ENCODE data around the gene PPARD.
A peak's percentile ranks its signal among the peaks of the same experiment; 100 is the strongest.

PPARD gene

DNA sequence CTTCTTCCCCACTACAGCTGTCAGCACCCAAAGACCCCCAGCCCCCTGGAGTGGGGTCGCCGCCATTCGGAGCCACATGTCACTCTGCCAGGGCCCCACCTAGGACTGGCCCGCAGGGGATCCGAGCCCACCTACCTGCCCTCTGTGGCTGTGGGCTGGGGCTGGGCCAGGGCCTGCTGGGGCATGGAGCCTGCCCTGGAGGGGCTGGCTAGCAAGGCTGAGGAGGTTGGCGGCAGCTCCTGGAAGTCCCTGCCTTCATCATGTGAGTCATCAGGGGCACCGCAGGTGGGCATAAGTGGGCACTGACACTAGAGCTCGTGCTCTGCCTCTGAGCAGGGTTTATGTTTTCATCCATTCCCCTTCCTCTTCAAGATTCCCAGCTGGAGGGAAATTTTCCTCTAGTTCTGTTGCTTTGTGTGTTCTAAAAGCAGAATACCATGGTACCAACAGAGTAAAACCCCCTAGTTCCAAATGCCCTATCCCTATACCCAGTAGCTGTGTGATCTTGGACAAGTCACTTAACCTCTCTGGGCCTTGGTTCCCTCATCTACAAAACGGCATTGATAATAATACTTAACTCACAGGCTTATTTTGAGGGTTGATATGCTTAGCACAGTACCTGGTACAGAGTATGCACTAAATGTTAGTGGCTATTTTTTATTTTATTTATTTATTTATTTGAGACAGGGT, 101.1 kb downstream of the PPARD start:
- FAIRE-seq: no peak
- DNase-seq (ENCODE audit: insufficient read length, low spot score): no peak
- no peak for TF ChIP-seq POU2F2 (IDR thresholded peaks at IDR 0.05; ENCODE audit: low read depth, low read length)
- no peak for TF ChIP-seq POLR2A (IDR thresholded peaks at IDR 0.05; ENCODE audit: low read depth, low read length)
- no peak for TF ChIP-seq TAF1 (IDR thresholded peaks at IDR 0.05; ENCODE audit: low read depth, low read length)
- no peak for TF ChIP-seq SPI1 (IDR thresholded peaks at IDR 0.05; ENCODE audit: low read depth, low read length)
- no peak for TF ChIP-seq PAX5 (IDR thresholded peaks at IDR 0.05; ENCODE audit: insufficient read depth, low read length, severe bottlenecking)
- TF ChIP-seq POLR2AphosphoS5 (IDR thresholded peaks at IDR 0.05; ENCODE audit: low read depth, low read length): no peak

DNA sequence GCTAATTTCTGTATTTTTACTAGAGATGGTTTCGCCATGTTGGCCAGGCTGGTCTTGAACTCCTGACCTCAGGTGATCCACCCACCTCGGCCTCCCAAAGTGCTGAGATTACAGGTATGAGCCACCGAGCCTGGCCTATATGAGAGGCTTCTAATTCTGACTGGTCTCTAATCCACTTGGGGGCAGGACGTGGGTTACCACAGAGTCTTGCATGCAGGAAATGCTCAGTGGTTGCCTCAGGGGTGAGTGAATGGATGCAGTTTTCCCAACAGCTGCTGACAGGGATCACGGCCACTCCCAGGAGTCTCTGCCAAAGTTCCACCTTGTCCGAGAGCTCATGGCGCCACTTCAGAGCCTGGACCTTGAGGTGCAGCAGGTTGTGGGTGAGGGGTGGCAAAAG, 103.3 kb downstream of the PPARD start:
- no peak for TF ChIP-seq POLR2AphosphoS5 (IDR thresholded peaks at IDR 0.05; ENCODE audit: low read depth, low read length)
- TF ChIP-seq TAF1 (IDR thresholded peaks at IDR 0.05; ENCODE audit: low read depth, low read length): no peak
- no peak for TF ChIP-seq POU2F2 (IDR thresholded peaks at IDR 0.05; ENCODE audit: low read depth, low read length)
- no peak for TF ChIP-seq PAX5 (IDR thresholded peaks at IDR 0.05; ENCODE audit: insufficient read depth, low read length, severe bottlenecking)
- TF ChIP-seq SPI1 (IDR thresholded peaks at IDR 0.05; ENCODE audit: low read depth, low read length): no peak
- no peak for TF ChIP-seq POLR2A (IDR thresholded peaks at IDR 0.05; ENCODE audit: low read depth, low read length)
- no peak for DNase-seq (ENCODE audit: insufficient read length, low spot score)
- FAIRE-seq: no peak

DNA sequence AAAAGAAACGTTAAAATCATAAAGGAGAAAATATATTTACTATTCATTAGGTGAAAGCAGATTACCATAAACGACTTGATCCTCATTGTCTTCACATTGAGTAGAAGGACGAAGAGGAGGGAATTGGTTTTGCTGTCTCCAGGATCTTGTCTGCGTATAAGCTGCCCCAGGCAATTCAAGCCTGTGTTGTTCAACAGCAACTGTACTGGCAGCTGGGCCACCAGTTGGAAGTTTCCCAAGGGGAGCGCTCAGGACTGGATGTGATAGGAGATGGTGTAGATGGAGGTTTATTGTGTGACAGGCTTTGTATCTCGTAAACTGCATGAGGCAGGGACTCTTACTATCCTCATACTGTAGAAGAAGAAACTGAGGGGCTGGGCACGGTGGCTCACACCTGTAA, 105.8 kb downstream of the PPARD start:
- FAIRE-seq: no peak
- no peak for TF ChIP-seq POLR2AphosphoS5 (IDR thresholded peaks at IDR 0.05; ENCODE audit: low read depth, low read length)
- no peak for DNase-seq (ENCODE audit: insufficient read length, low spot score)

- DNase-seq (ENCODE audit: insufficient read length, low spot score): peak; percentile 73
- FAIRE-seq: peak; percentile 40
- TF ChIP-seq POLR2AphosphoS5 (IDR thresholded peaks at IDR 0.05; ENCODE audit: low read depth, low read length) (no peak), TAF1 (IDR thresholded peaks at IDR 0.05; ENCODE audit: low read depth, low read length) (no peak), POU2F2 (IDR thresholded peaks at IDR 0.05; ENCODE audit: low read depth, low read length) (no peak), SPI1 (IDR thresholded peaks at IDR 0.05; ENCODE audit: low read depth, low read length) (no peak), PAX5 (IDR thresholded peaks at IDR 0.05; ENCODE audit: insufficient read depth, low read length, severe bottlenecking) (no peak), POLR2A (IDR thresholded peaks at IDR 0.05; ENCODE audit: low read depth, low read length) (no peak)
Measured at GRCh38 chr6:35449287-35449881, 107.0 kb downstream of the PPARD start.

GRCh38 chr6:35451354-35452182, 109.2 kb downstream of the PPARD start:
- TF ChIP-seq POU2F2 (IDR thresholded peaks at IDR 0.05; ENCODE audit: low read depth, low read length): no peak
- TF ChIP-seq PAX5 (IDR thresholded peaks at IDR 0.05; ENCODE audit: insufficient read depth, low read length, severe bottlenecking): no peak
- TF ChIP-seq POLR2AphosphoS5 (IDR thresholded peaks at IDR 0.05; ENCODE audit: low read depth, low read length): no peak
- TF ChIP-seq POLR2A (IDR thresholded peaks at IDR 0.05; ENCODE audit: low read depth, low read length): no peak
- TF ChIP-seq TAF1 (IDR thresholded peaks at IDR 0.05; ENCODE audit: low read depth, low read length): no peak
- TF ChIP-seq SPI1 (IDR thresholded peaks at IDR 0.05; ENCODE audit: low read depth, low read length): no peak
- FAIRE-seq (no peak), DNase-seq (ENCODE audit: insufficient read length, low spot score) (no peak)

DNA sequence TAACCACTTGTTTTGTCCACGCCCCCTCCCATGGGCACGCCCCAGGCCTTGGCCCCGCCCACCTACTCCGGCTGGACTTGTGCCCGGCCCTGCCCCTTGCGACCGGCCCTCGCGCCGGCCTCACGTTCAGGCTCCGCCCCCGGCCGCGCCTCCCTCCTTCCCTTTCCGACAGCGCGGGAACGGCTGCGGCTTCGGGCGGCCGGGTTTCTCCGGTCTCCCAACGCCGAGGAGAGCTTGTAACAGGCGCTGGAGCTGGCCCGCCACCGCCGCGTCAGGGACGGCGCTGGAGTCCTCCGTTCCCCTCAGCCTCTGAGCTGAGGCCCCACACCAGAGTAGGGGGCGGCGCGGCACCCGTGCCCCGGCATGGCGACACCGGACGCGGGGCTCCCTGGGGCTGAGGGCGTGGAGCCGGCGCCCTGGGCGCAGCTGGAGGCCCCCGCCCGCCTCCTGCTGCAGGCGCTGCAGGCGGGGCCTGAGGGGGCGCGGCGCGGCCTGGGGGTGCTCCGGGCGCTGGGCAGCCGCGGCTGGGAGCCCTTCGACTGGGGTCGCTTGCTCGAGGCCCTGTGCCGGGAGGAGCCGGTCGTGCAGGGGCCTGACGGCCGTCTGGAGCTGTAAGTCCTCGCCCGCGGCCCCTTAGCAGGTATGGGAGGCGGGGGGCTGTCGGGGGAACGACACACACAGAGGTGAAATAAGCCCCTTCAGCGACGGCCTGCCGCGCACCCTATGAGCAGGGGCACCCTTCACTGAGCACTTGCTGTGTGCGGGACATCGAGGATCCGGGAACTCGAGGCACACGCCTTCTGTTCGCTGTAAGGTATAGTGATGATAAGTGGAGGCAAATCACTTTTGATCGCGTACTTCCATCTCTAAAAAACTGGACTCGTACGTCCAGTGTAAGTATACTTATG, 110.1 kb downstream of the PPARD start, which contains the start of gene FANCE:
Gene FANCE (plus strand): TSS at position 156 of the 908 bp plus-strand sequence. CDS start 208 bp downstream, at position 364.
- FAIRE-seq (peak; percentile 96), DNase-seq (ENCODE audit: insufficient read length, low spot score) (peak; percentile 90)
- TF ChIP-seq POLR2AphosphoS5 (IDR thresholded peaks at IDR 0.05; ENCODE audit: low read depth, low read length) (no peak), POLR2A (IDR thresholded peaks at IDR 0.05; ENCODE audit: low read depth, low read length) (no peak), TAF1 (IDR thresholded peaks at IDR 0.05; ENCODE audit: low read depth, low read length) (no peak), PAX5 (IDR thresholded peaks at IDR 0.05; ENCODE audit: insufficient read depth, low read length, severe bottlenecking) (no peak), POU2F2 (IDR thresholded peaks at IDR 0.05; ENCODE audit: low read depth, low read length) (no peak), SPI1 (IDR thresholded peaks at IDR 0.05; ENCODE audit: low read depth, low read length) (no peak)

DNA sequence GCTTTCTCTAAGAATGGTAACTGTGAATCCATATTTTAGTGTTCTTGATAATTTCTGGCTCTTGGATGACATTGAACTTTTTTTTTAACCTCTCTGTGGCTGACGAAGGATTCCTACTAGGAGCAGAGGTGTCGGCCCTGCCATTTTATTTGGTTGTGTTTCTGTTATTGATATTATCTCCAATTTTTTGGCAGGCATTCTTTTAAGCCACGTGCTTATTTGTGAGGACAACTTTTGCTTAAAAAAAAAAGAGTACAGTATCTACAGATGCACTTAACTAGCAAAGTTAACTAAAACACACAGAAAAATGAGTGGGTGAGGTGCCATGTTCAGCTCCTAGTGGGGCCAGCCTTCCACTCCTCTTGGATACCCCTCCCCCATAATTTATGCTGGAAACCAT, 110.9 kb downstream of the PPARD start:
- DNase-seq (ENCODE audit: insufficient read length, low spot score) (no peak), FAIRE-seq (no peak)
- TF ChIP-seq TAF1 (IDR thresholded peaks at IDR 0.05; ENCODE audit: low read depth, low read length) (no peak), SPI1 (IDR thresholded peaks at IDR 0.05; ENCODE audit: low read depth, low read length) (no peak), POU2F2 (IDR thresholded peaks at IDR 0.05; ENCODE audit: low read depth, low read length) (no peak), POLR2A (IDR thresholded peaks at IDR 0.05; ENCODE audit: low read depth, low read length) (no peak), PAX5 (IDR thresholded peaks at IDR 0.05; ENCODE audit: insufficient read depth, low read length, severe bottlenecking) (no peak), POLR2AphosphoS5 (IDR thresholded peaks at IDR 0.05; ENCODE audit: low read depth, low read length) (no peak)

DNA sequence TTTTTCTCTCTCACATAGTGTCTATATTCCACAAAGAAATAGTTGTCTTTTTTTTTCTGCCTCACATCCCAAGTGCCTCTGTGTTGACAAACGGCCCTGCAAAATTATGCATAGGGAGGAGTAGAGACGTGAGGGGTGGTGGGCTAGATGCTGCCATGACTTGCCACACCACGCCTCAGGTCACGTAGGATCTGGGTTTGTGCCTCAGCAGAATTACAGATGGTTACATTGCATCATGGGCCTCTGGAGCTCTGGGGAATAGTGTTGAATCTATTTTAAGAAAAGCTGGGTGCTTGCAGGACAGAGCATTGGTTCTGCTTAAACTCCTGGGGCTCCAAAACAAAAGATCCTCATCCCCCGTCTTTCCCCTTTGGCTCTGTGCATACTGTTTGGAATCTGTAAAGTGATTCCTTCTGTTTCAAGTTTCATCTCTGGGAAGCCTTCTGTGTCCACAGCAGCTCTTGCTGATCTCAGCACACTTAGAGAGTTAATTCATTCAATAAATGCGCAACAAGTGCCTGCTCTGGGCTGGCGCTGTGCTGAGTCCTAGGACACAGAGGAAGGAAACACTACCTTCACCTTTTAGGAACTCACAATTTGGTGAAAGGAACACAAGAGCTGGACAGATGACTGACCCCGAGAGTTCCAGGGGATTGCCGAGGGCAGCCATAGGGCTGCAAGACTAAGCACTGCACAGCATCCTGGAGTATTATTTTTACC, 112.2 kb downstream of the PPARD start:
- no peak for DNase-seq (ENCODE audit: insufficient read length, low spot score)
- no peak for TF ChIP-seq TAF1 (IDR thresholded peaks at IDR 0.05; ENCODE audit: low read depth, low read length)
- no peak for FAIRE-seq
